NCI-H1930 (cell line): ENCODE data around the gene FOXO1.

Experiments used
- DNase-seq, 2 experiments: peaks; one replicate each; lab custom pipeline; 2025; lab: John Stamatoyannopoulos, UW

Gene FOXO1

DNA sequence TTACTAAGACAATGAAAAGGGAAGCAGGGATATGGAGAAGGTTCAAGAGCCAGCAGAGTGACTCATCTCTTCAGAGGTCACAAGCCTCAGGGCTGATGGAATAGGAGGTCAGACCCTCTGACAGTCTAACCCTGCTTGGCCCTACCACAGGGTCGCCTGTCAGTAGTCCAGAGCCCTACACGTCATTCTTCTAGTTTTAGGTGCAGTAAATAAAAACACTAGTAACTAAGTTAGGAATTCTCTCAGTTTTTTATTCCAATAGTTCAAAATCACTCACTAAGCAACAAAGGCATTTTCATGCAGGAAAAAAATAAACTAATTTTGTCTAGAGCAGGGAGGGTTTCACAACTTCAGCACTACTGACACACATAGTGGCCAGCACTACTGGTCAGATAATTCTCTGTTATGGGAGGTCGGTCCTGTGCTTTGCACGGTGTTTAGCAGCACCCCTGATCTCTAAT, 27.2 kb downstream of the FOXO1 start:
- no peak for DNase-seq

DNA sequence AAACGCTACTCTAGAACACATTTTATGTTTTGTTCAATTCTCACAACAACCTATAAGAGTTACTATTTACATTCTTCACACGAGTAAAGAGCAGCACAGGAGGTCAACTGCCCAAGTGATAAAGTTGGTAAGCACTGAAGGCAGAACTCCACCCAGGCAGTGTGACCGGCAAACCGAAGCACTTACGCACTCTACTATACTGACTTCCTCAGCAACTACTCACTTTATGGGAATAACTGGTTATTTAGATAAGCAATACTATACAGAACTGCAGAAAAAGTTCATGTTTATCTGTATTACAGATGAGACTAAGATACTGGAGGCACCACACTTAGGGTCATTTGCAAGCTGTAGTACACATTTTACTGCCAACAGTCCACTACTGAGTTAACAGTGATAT, 28.8 kb downstream of the FOXO1 start:
- DNase-seq = no peak

- DNase-seq = no peak
These were observed 31.0 kb downstream of the FOXO1 start for GRCh38 chr13:40635315-40635995.

- no peak for DNase-seq
These were observed 33.5 kb downstream of the FOXO1 start for GRCh38 chr13:40632915-40633314.

GRCh38 chr13:40631605-40632004, 34.8 kb downstream of the FOXO1 start:
- DNase-seq = no peak

DNA sequence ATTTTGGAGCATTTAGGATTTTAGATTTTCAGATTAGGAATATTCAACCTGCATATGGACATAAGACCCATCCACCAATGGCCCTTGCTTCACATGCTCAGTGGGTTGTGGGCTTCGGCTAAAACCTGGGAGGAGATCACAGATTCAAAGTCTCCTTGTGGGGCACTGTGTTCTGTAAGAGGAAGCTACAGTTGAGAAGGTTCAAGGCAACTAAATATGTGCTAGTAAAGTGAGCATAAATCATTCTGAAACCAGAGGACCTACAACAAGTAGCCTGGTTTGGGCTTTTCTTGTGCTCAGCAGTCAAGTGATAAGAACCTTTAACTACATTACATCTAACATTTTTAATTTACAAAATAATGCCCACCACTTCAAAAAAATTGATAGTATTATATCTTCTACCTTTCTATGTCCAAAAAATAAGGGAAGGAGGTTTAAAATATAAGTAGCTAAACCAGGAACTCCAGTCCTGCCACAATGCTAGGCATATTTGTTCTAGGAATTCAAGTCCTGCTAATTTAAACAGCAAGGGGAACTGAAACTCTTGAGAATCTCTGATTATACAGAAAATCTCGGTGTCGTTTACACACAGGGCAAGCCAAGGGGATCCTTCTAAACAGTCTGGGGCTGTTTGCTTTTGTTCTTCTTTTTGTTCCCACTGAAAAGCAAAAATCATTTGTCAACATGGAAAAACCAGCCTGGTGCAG, 36.6 kb downstream of the FOXO1 start:
- no peak for DNase-seq

DNA sequence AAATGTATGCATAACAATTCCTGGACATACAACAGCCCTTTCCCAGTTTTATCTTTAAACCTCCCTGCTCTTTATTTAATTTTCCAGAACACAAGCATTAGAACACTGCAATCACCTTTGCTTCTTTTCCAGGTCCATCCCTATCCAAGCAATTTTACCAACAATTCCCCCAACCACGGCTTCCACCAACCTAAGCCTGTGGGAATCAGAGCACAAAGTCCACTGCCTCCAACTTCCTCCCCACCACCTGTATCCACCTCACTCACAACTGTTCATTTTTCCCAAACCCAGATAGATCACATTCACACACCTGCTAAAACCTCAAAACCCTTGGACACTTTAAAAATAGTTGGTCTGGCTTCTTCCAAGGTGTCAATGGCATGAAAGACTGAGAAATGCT, 39.5 kb downstream of the FOXO1 start:
- no peak for DNase-seq

- DNase-seq = no peak
These were observed 39.9 kb downstream of the FOXO1 start for GRCh38 chr13:40626561-40626960.

DNA sequence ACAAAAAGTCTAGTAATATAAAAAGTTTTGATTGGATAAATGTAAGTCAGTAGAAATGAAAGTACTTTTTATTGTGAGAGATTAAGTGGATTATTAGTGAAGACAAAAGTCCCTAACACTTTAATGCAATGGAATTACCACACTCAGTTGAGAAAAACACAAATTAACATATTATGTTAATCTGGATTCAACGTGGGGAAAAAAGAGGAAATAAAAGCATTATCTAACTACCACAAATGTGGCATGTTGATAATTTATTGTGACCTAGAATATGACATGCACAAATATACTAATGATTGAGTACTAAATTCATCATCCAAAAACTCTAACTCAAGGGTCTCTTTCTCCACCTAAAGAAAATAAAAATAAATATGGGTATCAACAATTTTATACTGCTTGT, 41.5 kb downstream of the FOXO1 start:
- no peak for DNase-seq

GRCh38 chr13:40624383-40624782, 42.1 kb downstream of the FOXO1 start:
- no peak for DNase-seq

DNA sequence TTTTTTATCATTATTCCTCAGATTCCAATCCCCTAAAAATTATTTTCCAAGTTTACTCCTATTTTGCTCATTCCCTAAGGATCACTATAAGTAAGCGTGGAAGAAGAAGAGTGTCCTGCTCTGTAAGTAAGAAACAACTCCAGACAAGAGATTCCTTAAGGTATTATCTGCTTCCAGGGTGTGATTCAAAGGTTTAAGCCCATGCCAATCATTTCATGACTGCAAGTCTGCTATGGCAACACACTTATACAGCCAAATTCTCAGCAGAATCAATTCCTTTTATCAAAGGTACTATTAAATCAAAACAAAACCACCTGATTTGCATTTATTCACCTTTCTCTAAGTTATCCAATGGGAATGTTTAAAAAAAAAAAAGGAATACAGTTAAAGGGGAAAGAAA, 43.7 kb downstream of the FOXO1 start:
- no peak for DNase-seq

GRCh38 chr13:40622246-40622645, 44.2 kb downstream of the FOXO1 start:
- no peak for DNase-seq

- no peak for DNase-seq
These were observed 47.0 kb downstream of the FOXO1 start for GRCh38 chr13:40619479-40619814.

GRCh38 chr13:40618581-40619478, 47.6 kb downstream of the FOXO1 start:
- DNase-seq = no peak

DNA sequence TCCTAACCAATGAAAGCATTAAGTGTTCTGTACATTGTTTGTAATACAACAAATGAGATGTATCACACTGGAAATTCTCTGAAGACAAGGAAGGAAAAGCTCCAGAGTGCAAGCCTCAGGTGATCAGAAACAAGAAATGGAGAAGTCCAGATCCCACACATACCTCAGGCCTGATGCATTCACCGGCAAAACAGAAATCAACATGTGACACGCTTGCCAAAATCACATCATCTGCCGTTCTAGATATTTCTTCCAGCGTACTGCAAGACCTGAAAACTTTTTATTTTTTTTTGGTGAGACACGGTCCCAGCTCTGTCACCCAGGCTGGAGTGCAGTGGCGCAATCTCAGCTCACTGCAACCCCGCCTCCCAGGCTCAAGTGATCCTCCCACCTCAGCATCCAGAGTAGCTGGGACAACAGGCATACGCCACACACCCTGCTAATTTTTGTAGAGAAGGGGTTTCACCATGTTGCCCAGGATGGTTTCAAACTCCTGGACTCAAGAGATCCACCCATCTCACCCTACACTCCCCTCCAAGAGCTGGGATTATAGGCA, 48.6 kb downstream of the FOXO1 start:
- DNase-seq = no peak

DNA sequence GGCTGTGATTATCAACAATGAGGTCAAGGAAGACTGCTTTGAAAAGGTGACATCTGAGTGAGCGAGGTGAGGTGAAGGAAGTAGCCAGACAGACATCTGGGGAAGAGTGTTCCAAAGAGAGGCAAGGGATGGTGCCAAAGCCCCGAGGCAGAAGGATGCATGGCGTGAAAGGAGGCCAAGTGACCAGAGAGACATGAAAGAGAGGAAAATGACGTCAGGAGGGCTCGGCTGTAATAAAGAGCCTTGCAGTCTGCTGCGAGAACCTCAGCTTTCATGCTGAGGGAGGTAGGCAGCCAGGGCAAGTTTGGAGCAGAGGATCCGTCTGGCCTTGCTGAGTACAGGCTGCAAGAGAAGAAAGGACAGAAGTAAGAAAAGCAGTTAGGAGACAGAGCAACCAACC, 50.8 kb downstream of the FOXO1 start:
- no peak for DNase-seq

DNA sequence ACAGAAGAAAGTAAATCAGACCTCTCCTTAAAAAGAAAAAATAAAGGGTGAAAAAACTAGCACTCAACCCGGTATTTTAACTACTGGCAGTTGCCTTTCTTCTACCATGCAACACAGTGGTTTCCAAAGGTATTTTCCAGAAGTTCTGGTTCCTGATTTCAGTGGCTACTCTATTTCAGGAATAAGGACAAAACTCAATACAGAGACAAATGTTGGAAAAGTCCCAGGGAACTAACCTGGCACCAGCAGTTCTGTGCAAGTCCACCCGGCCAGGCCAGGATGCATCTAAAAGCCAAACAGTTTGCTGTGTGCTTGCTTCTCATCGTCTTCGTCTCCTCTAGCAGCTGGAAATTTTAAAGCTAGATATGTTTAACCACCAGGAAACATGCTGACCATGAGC, 52.5 kb downstream of the FOXO1 start:
- no peak for DNase-seq

- DNase-seq = no peak
These were observed 53.1 kb downstream of the FOXO1 start for GRCh38 chr13:40613192-40613818.

GRCh38 chr13:40612041-40612440, 54.4 kb downstream of the FOXO1 start:
- no peak for DNase-seq

DNA sequence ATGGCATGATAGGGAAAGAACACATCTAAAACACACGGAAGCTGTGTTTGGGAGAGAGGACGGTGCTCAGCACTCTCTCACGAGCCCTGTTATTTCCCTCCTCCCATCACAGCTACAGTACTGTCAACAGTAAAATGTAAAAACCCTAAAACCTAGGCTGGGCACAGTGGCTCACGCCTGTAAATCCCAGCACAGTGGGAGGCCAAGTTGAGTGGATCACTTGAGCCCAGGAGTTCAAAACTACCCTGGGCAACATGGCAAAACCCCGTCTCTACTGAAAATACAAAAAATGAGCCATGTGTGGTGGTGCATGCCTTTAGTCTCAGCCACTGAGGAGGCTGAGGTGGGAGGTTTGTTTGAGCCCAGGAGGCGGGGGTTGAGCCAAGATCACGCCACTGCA, 54.8 kb downstream of the FOXO1 start:
- DNase-seq = no peak

DNA sequence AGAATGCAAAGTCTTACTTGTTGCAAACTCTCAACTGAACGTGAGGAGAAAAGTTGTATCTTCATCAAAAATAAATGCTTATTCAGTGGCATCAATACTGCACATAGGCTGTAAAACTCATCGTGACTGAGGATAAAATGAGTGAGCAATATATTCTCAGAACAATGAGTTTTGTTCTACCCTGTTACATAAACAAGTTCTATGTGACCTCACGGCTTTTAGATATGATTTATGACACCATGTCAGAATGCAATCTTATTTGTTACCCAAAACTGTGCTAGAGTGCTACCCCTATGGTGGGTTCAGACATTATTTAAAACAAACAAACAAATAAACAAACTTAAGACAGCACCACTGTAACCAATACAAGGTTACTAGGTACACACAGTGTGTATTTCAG, 55.4 kb downstream of the FOXO1 start:
- no peak for DNase-seq
